Endodermal cell (in vitro differentiated cells): ENCODE data around the gene MLLT3. TPM values are rescaled to one million over a fixed set of nuclear protein-coding genes. Genes with fewer than 3 reads are reported as not detected.
"Not testable (repeated sequence)": the region's sequence is repeated elsewhere in the genome, so short reads cannot be mapped to it uniquely, and the experiment has no call there.

Source experiments
- DNase-seq: peaks from one replicate; pipeline ENCODE4 v3.0.0-alpha.2; 2017
- H3K27ac ChIP-seq: 2 replicates; pipeline ENCODE4 v1.5.1; 2013; ENCODE audit warnings: mild to moderate bottlenecking, low read depth, low read length, moderate library complexity
- H3K27me3 ChIP-seq: 2 replicates; pipeline ENCODE4 v1.6.1; 2013; ENCODE audit warnings: mild to moderate bottlenecking, low read length, moderate library complexity; ENCODE audit not compliant: insufficient read depth, control insufficient read depth, poor library complexity, severe bottlenecking
- H3K36me3 ChIP-seq: 2 replicates; pipeline ENCODE4 v1.7.0; 2013; ENCODE audit warnings: mild to moderate bottlenecking, low read length, moderate library complexity; ENCODE audit not compliant: control insufficient read depth, insufficient read depth
- H3K4me1 ChIP-seq: one replicate; pipeline ENCODE4 v1.7.0; 2013; ENCODE audit warnings: low read length; ENCODE audit not compliant: control insufficient read depth, insufficient read depth
- H3K4me3 ChIP-seq: 2 replicates; pipeline ENCODE4 v1.5.1; 2013; ENCODE audit warnings: mild to moderate bottlenecking, low read length, moderate library complexity
- H3K9ac ChIP-seq: 2 replicates; pipeline ENCODE4 v1.6.1; 2013; ENCODE audit warnings: mild to moderate bottlenecking, low read length, moderate library complexity; ENCODE audit not compliant: poor library complexity, severe bottlenecking; ENCODE audit errors: extremely low read depth
- H3K9me3 ChIP-seq: 2 replicates; pipeline ENCODE4 v1.6.1; 2013; ENCODE audit warnings: mild to moderate bottlenecking, low read length, moderate library complexity; ENCODE audit not compliant: control insufficient read depth
- H3K27ac Mint-ChIP-seq: 2 replicates; pipeline ENCODE4 v1.8.0; 2020; ENCODE audit warnings: mixed read lengths
- H3K27me3 Mint-ChIP-seq: 2 replicates; pipeline ENCODE4 v1.8.0; 2021; ENCODE audit warnings: mild to moderate bottlenecking, mixed read lengths; ENCODE audit not compliant: insufficient read depth
- H3K36me3 Mint-ChIP-seq: 2 replicates; pipeline ENCODE4 v1.8.0; 2020; ENCODE audit warnings: low read depth, mixed read lengths
- H3K4me1 Mint-ChIP-seq: 2 replicates; pipeline ENCODE4 v1.8.0; 2020; ENCODE audit warnings: mixed read lengths
- H3K4me3 Mint-ChIP-seq: 2 replicates; pipeline ENCODE4 v1.8.0; 2020; ENCODE audit warnings: mild to moderate bottlenecking, moderate library complexity, mixed read lengths
- H3K9me3 Mint-ChIP-seq: 2 replicates; pipeline ENCODE4 v1.8.0; 2020; ENCODE audit warnings: mild to moderate bottlenecking, mixed read lengths
- WGBS, 2 experiments: methylation state at CpG; one replicate each; pipeline versions ENCODE4 v1.1.5 to v1.1.7; 2013; ENCODE audit warnings: missing lambda C conversion rate in 2 of 2, mixed read lengths in 1 of 2; ENCODE audit not compliant: insufficient coverage in 1 of 2, insufficient read length in 1 of 2; 5-methylcytosine and 5-hydroxymethylcytosine counted together
- total RNA-seq, 2 donors: library from RNA; stranded (reverse); fragmentation: NEBNext Ultra II Directional in 1 of 2; extraction: Animal tissue kit (Norgen Biotek cat#: 25700) in 1 of 2; gene quantifications; 2 replicates in 1 of 2; 3 replicates in 1 of 2; pipeline ENCODE4 v1.2.1, GENCODE V29; 2021
- TF ChIP-seq, protein P1 (sequence below): fragments of 200-600 bp; sonication (generic); conservative IDR thresholded peaks from 2 replicates; pipeline ENCODE4 v1.5.0; 2021; ENCODE audit warnings: antibody characterized with exemption, mild to moderate bottlenecking

The MLLT3 gene
- total RNA-seq, 2 donors from 2014 or later = 5.5 to 12.2 TPM

- H3K4me3 Mint-ChIP-seq = no peak overlapping the region
- 92% methylated on average over 2 of the region's 2 CpGs for WGBS, 2 experiments
- TF ChIP-seq, protein P1, sequence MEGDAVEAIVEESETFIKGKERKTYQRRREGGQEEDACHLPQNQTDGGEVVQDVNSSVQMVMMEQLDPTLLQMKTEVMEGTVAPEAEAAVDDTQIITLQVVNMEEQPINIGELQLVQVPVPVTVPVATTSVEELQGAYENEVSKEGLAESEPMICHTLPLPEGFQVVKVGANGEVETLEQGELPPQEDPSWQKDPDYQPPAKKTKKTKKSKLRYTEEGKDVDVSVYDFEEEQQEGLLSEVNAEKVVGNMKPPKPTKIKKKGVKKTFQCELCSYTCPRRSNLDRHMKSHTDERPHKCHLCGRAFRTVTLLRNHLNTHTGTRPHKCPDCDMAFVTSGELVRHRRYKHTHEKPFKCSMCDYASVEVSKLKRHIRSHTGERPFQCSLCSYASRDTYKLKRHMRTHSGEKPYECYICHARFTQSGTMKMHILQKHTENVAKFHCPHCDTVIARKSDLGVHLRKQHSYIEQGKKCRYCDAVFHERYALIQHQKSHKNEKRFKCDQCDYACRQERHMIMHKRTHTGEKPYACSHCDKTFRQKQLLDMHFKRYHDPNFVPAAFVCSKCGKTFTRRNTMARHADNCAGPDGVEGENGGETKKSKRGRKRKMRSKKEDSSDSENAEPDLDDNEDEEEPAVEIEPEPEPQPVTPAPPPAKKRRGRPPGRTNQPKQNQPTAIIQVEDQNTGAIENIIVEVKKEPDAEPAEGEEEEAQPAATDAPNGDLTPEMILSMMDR = no peak
- peaks cover 1% of the 10 kb centered on the region for H3K36me3 Mint-ChIP-seq
- no peak for DNase-seq
- H3K27ac ChIP-seq = no peak overlapping the region
- H3K4me3 ChIP-seq = peak overlapping the region; percentile 87
- peaks cover 8% of the 10 kb centered on the region for H3K9me3 ChIP-seq
- no peaks in the 10 kb centered on the region for H3K27me3 ChIP-seq
- H3K9me3 Mint-ChIP-seq = peaks cover 7% of the 10 kb centered on the region
- peaks cover 4% of the 10 kb centered on the region for H3K4me1 ChIP-seq
- no peak overlapping the region for H3K27ac Mint-ChIP-seq
- H3K27me3 Mint-ChIP-seq = peaks cover 3% of the 10 kb centered on the region
- peaks cover 4% of the 10 kb centered on the region for H3K36me3 ChIP-seq
- no peak overlapping the region for H3K9ac ChIP-seq
- H3K4me1 Mint-ChIP-seq = peaks cover 11% of the 10 kb centered on the region
Measured at GRCh38 chr9:20659474-20659967, 37.2 kb upstream of the MLLT3 start.

DNA sequence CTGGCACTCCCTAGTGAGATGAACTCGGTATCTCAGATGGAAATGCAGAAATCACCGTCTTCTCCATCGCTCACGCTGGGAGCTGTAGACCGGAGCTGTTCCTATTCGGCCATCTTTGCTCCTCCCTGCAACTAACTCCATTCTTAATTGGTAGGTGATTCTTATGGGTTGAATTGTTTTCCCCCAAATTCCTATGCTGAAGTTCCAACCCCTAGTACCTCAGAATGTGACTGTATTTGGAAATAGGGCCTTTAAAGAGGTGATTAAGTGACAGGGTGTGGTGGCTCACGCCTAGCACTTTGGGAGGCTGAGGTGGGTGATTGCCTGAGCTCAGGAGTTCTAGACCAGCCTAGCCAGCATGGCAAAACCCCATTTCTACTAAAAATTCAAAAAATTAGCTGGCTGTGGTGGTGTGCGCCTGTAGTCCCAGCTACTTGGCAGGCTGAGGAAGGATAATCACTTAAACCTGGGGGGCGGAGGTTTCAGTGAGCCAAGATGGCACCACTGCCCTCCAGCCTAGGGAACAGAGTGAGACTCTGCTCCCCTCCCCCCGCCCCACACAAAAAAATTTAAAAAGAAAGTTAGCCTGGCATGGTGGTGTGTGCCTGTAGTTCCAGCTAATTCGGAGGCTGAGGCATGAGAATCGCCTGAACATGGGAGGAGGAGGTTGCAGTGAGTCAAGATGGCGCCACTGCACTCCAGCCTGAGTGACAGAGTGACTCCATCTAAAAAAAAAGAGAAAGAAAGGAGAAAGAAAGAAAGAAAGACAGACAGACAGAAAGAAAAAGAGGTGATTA, 36.6 kb upstream of the MLLT3 start:
- H3K9me3 ChIP-seq = peaks cover 14% of the 10 kb centered on the region
- no peak overlapping the region for H3K4me3 Mint-ChIP-seq
- peaks cover 4% of the 10 kb centered on the region for H3K36me3 ChIP-seq
- H3K4me1 Mint-ChIP-seq = peaks cover 10% of the 10 kb centered on the region
- DNase-seq = peak; percentile 69
- peaks cover 4% of the 10 kb centered on the region for H3K4me1 ChIP-seq
- H3K27me3 ChIP-seq = no peaks in the 10 kb centered on the region
- H3K36me3 Mint-ChIP-seq = peaks cover 1% of the 10 kb centered on the region
- H3K27ac ChIP-seq = peak overlapping the region; percentile 72
- no peak overlapping the region for H3K27ac Mint-ChIP-seq
- peak overlapping the region; percentile 87 for H3K4me3 ChIP-seq
- H3K27me3 Mint-ChIP-seq = peaks cover 3% of the 10 kb centered on the region
- H3K9ac ChIP-seq = peak overlapping the region; percentile 77
- 54 to 96% methylated on average over 4 to 12 of the region's 13 CpGs for WGBS, 2 experiments
- TF ChIP-seq, protein P1 = no peak
- peaks cover 7% of the 10 kb centered on the region for H3K9me3 Mint-ChIP-seq

DNA sequence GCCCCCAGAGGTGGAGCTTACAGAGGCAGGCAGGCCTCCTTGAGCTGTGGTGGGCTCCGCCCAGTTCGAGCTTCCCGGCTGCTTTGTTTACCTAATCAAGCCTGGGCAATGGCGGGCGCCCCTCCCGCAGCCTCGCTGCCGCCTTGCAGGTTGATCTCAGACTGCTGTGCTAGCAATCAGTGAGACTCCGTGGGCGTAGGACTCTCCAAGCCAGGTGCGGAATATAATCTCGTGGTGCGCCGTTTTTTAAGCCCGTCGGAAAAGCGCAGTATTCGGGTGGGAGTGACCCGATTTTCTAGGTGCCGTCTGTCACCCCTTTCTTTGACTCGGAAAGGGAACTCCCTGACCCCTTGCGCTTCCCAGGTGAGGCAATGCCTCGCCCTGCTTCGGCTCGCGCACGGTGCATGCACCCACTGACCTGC, 36.0 kb upstream of the MLLT3 start:
- H3K4me3 ChIP-seq = peak overlapping the region; percentile 87
- H3K4me1 Mint-ChIP-seq, H3K4me1 ChIP-seq, H3K27me3 Mint-ChIP-seq, H3K4me3 Mint-ChIP-seq, H3K27me3 ChIP-seq, DNase-seq, H3K36me3 Mint-ChIP-seq, H3K27ac Mint-ChIP-seq, H3K9me3 Mint-ChIP-seq, H3K36me3 ChIP-seq: not testable (repeated sequence)
- H3K9ac ChIP-seq = peak overlapping the region; percentile 77
- H3K27ac ChIP-seq = peak overlapping the region; percentile 72
- H3K9me3 ChIP-seq = peaks cover 14% of the 10 kb centered on the region
- WGBS, 2 experiments = 3% methylated on average over 24 of the region's 27 CpGs; no CpG with 5 or more reads in 1 of the 2 experiments
